HAP-1 (cell line): ENCODE results near the gene TMPRSS5.

Source experiments
- DNase-seq, 2 experiments: peaks; one replicate each; pipeline ENCODE4 v3.0.0-alpha.2; 2016 to 2020; ENCODE audit warnings: low spot score in 2 of 2
- H3K27me3 ChIP-seq: fragments of 250-450 bp; sonication (Bioruptor Pico); 2 replicates; pipeline ENCODE4 v1.5.1; 2020; ENCODE audit warnings: low read depth, mild to moderate bottlenecking, moderate library complexity
- H3K36me3 ChIP-seq: fragments of 250-450 bp; sonication (Bioruptor Pico); replicated peaks from 2 replicates; pipeline ENCODE4 v1.5.1; 2020; ENCODE audit warnings: mild to moderate bottlenecking
- H3K4me1 ChIP-seq: fragments of 250-450 bp; sonication (Bioruptor Pico); 2 replicates; pipeline ENCODE4 v1.5.1; 2020; ENCODE audit warnings: mild to moderate bottlenecking
- H3K4me3 ChIP-seq: fragments of 250-450 bp; sonication (Bioruptor Pico); 2 replicates; pipeline ENCODE4 v1.5.1; 2020; ENCODE audit warnings: mild to moderate bottlenecking, moderate library complexity
- H3K9me3 ChIP-seq: fragments of 250-450 bp; sonication (Bioruptor Pico); 2 replicates; pipeline ENCODE4 v1.5.1; 2020; ENCODE audit warnings: mild to moderate bottlenecking, moderate library complexity
- in situ Hi-C: fragments of 300-500 bp; cut with MboI; formaldehyde crosslinking; loops from 3 replicates; pipeline ENCODE4 v1.14.3; 2020; ENCODE audit warnings: low sequenced_read_pairs, inconsistent platforms, mixed read lengths

Gene TMPRSS5

GRCh38 chr11:113645593-113646349 lies 60.3 kb downstream of the TMPRSS5 start:
- Histone ChIP-seq H3K4me1 (no peaks in the 10 kb centered on the region), H3K4me3 (no peak overlapping the region), H3K36me3 (no peaks in the 10 kb centered on the region), H3K27me3 (0 out of 2 replicates have a peak, but pooled peaks cover 4% of the 10 kb centered on the region), H3K9me3 (no peaks in the 10 kb centered on the region)
- DNase-seq: no peak
- in situ Hi-C loops: no loop called here

DNA sequence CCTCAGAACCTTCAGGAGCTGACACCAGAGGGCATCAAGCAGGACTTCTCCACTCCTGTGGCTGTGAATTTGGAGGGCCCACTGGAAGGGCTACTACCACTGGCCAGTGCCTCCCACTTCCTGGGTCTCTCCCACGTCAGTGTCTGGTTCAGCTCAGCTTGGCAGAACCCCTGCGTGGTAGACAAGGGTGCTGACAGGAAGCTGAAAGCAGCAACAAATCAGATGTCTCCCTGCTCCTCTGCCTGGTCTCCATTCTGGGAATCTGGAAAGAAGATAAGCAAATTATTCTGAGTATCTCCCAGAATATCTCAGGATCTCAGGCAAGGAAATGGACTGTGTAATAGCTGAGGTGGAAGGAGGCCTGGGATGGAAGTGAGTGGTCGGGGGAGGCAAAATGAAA lies 61.5 kb downstream of the TMPRSS5 start:
- in situ Hi-C loops: no loop called here
- no peak overlapping the region for H3K4me3 ChIP-seq
- H3K27me3 ChIP-seq: 0 out of 2 replicates have a peak, but pooled peaks cover 4% of the 10 kb centered on the region
- H3K4me1 ChIP-seq: no peaks in the 10 kb centered on the region
- H3K9me3 ChIP-seq: no peaks in the 10 kb centered on the region
- DNase-seq: no peak
- H3K36me3 ChIP-seq: no peaks in the 10 kb centered on the region

GRCh38 chr11:113643701-113644100 lies 62.4 kb downstream of the TMPRSS5 start:
- Histone ChIP-seq H3K4me3 (no peak overlapping the region), H3K27me3 (0 out of 2 replicates have a peak, but pooled peaks cover 4% of the 10 kb centered on the region), H3K4me1 (no peaks in the 10 kb centered on the region), H3K9me3 (no peaks in the 10 kb centered on the region), H3K36me3 (no peaks in the 10 kb centered on the region)
- no peak for DNase-seq
- in situ Hi-C loops: no loop called here

GRCh38 chr11:113643006-113643585 lies 63.0 kb downstream of the TMPRSS5 start:
- no peak for DNase-seq
- Histone ChIP-seq H3K27me3 (0 out of 2 replicates have a peak, but pooled peaks cover 4% of the 10 kb centered on the region), H3K36me3 (no peaks in the 10 kb centered on the region), H3K4me1 (no peaks in the 10 kb centered on the region), H3K9me3 (no peaks in the 10 kb centered on the region), H3K4me3 (no peak overlapping the region)
- in situ Hi-C loops: no loop called here

GRCh38 chr11:113642090-113642489 lies 64.0 kb downstream of the TMPRSS5 start:
- Histone ChIP-seq H3K4me1 (no peaks in the 10 kb centered on the region), H3K27me3 (0 out of 2 replicates have a peak, but pooled peaks cover 4% of the 10 kb centered on the region)
- in situ Hi-C loops: no loop called here

GRCh38 chr11:113638376-113638775 lies 67.7 kb downstream of the TMPRSS5 start:
- in situ Hi-C loops: no loop called here
- Histone ChIP-seq H3K27me3 (0 out of 2 replicates have a peak, but pooled peaks cover 4% of the 10 kb centered on the region), H3K4me1 (no peaks in the 10 kb centered on the region), H3K4me3 (no peak overlapping the region), H3K9me3 (no peaks in the 10 kb centered on the region), H3K36me3 (no peaks in the 10 kb centered on the region)
- no peak for DNase-seq

More at GRCh38 chr11:113642090-113642489, 64.0 kb downstream of the TMPRSS5 start:
- no peak for DNase-seq
- no peaks in the 10 kb centered on the region for H3K9me3 ChIP-seq
- H3K36me3 ChIP-seq: no peaks in the 10 kb centered on the region
- H3K4me3 ChIP-seq: no peak overlapping the region

- no peak for DNase-seq
- no peaks in the 10 kb centered on the region for H3K36me3 ChIP-seq
- 0 out of 2 replicates have a peak, but pooled peaks cover 4% of the 10 kb centered on the region for H3K27me3 ChIP-seq
- in situ Hi-C loops: no loop called here
- H3K4me3 ChIP-seq: no peak overlapping the region
- H3K4me1 ChIP-seq: no peaks in the 10 kb centered on the region
- no peaks in the 10 kb centered on the region for H3K9me3 ChIP-seq
These were observed 68.5 kb downstream of the TMPRSS5 start for GRCh38 chr11:113637636-113638035.
